Measurements from ENCODE around the gene C9orf153.

The C9orf153 gene

DNA sequence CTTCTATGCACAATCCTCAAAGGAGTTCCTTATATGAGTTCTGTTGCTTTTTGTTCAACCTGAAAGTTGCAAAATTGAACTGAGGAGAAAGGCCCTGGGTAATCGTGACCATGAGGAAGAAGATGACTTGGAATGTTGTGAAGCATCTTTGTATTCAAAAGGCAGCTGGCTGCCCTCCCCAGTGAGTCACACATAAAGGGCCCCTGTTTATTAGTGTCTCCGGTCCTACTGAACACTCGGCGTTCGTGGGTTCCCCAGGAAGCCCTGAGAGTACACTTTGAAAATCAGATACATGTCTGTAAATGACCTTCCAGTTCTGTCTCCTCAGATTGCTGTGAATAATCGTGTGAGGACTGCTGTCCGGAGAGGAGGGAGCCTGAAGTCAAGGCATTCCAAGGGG is 73.6 kb downstream of the C9orf153 start:
- DNase-seq, result no peak

DNA sequence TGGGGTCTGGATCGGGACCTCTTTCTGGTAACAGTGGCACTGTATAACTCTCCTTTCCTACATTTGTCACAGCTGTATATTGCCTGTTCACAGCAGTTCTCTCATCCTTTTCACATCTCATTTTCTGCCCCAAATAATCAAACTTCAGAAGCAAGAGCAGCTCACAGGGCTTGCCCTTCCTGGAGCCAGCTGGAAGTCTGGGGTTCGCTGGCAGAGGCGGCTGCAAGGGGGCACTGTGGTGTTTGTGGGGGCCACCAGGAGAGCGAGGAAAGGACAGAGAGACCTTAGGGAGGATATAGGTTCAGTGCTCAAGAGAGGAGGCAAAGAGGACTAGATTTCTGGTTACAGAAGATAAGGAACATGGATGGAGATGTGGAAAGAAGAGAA is 75.3 kb downstream of the C9orf153 start:
- no peak for DNase-seq

DNA sequence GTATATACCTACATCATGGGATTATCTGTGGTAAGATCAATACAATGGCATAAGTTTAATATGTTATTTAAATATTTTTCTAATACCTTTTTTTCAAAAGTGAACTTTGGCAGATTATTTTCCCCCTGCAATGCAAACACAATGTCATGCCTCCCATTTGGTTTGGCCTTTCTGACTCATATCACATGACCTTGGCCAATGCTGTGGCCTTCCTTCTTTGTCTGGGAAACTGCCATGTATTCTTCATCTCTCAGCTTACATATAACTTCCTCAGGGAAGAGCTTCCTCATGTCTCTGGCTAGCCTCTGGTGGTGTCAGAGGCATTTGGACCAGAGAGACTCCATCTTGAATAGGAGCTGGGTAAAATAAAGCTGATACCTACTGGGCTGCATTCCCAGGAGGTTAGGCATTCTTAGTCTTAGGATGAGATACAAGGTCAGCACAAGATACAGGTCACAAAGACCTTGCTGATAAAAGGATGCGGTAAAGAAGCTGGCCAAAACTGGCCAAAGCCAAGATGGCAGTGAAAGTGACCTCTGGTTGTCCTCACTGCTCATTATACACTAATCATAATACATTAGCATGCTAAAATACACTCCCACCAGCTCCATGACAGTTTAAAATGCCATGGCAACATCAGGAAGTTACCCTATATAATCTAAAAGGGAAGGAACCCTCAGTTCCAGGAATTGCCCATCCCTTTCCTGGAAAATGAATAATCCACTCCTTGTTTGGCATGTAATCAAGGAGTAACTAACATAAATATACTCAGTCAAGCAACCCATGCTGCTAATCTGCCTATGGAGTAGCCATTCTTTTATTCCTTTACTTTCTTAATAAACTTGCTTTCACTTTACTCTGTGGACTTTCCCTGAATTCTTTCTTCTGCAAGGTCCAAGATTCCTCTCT is 76.0 kb downstream of the C9orf153 start:
- no peak for DNase-seq

DNA sequence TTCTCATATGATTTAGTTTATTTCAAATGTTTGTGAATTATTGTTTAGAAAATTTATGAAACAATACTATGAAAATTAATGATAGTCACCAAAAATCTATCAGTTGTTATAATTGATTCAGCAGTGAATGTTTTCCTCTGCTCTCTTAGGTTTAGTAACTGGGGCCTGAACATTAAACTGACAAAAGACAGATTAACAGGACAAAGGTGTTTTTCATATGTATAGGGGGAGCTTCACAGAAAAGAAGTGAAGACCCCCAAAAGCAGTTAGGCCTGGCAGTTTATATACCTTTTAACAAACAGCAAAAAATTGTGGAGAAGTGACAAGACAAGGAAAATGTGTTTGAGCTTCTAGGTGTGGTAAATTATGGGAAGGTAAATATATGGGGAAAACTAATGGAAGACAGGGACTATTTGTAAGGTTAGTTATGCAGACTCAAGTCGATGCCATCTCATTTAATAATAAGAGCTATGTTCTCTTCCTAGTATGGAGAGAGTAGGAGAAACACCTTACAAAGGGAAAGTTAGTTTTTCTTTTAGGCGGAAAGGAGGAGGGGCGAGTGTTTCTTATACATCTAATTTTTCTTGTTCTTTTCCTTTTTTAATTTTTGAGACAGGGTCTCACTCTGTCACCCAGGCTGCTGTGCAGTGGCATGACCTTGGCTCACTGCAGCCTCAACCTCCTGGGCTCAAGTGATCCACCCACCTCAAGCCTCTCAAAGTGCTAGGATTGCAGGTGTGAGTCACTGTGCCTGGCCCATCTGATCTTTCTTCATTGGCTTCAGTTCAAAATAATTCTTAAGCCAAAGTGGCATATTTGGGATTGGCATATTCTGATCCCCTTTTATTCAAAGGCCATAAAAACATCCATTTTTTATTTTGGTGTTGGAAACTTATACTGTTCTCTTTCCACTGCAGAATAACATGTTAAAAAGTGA is 77.8 kb downstream of the C9orf153 start:
- DNase-seq, result no peak

DNA sequence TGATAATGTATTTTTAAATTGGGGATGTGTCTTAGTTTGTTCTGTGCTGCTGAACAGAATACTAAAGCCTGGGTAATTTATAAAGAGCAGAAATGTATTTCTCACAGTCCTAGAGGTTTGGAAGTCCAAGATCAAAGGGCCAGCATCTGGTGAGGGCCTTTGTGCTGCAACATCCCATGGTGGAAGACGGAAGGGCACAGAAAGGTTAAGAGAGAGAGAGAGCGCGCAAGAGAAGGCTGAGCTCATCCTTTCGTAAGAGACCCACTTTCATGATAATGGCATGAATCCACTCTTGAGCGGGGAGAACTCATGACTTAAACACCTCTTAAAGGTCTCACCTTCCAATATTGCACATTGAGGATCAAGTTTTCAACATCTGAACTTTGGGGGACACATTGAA is 81.0 kb downstream of the C9orf153 start:
- DNase-seq, result no peak

DNA sequence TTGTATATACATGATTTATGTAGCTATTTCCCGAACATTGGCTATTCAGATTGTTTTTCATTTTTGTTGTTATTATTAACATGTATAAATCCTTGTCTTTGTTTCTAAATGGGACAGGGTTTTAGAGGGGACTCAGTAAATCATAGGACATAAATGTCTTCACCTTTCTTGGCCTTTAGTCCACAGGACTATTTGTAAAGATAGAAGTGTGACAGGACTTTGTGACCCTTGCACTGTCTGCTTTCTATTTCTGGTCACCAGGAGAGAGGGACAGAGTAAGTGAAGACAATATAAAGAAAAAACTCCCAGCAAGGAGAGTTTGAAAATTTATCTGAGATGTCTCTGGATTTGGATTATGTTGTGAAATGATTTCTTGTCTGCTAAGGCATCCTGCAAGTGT is 81.5 kb downstream of the C9orf153 start:
- no peak for DNase-seq

DNA sequence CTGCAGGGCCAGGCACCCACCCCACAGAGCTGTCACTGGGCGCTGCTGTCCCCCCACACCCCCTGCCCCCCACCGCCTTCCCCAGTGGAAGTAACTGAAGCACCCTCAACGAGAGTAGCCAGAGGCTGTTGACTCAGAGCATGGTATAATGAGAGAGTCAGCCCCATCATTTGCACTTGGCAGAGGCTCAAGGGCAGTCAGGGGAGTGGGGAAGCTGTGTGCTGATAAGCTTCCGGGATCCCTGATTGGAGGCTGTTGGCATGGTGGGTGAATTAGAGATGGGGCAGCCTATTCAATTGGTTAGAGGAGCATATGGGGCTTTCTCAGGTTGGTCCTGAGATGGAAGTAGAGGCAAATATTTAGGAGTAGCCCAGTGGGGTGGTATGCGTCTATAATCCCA is 83.0 kb downstream of the C9orf153 start:
- no peak for DNase-seq

DNA sequence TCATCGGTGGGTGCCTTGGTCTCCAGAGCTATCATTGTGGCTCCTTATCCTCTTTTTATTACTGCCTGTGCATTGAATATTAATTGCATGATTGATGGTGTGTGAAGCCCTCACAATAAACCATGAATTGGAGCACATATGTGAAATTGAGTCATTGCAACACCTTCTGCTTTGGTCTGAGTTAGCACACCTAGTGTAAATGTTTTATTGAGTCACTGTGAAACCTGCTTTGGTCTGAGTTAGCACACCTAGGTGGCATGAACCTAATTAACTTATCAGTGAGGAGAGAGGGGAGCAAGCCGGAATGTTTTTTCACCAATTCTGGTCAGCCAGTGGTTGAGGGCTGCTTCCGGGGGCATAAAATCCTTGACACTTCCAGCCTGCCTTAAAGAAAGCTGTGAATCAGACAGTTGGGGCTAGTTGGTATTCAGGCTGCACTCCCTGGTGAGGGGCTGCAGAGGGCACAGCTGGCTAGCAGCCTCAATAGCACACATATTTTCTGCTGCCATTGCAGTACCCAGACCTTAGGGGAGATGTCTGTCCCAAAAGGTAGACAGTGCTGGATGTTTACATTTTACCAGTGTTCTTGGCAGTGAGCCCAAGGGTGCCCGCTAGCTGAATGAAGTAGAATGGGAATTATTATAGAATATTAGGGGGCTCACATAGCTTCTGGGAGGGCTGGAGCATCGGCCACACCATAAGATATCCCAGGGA is 83.6 kb downstream of the C9orf153 start:
- no peak for DNase-seq

DNA sequence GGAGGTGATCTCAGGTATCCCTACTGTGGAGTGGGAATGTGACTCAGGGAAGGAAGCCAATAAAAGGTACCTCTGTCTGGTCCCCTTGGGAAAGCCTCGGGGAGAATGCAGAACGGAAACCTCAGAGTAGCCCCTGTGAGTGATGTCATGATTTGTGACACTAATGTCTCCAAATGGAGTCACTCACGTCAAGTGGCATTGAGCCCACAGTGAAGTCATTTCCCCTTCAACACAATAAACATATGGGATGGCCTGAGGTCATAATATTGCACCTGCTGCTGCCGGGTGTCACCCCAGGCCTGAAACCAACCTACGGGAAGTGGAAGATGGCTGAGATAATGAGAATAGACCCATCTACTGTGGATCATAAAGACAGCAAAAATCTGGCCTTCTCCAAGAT is 84.2 kb downstream of the C9orf153 start:
- no peak for DNase-seq
